Mammary microvascular endothelial cell (primary cell): ENCODE data around the gene CNNM4. TPM values are rescaled to one million over a fixed set of nuclear protein-coding genes. Genes with fewer than 3 reads are reported as not detected.

ENCODE experiments used
- total RNA-seq: library from RNA; depleted of rRNA; stranded (reverse); fragments of >200 nt; gene quantifications from 2 replicates; pipeline ENCODE4 v1.2.3, GENCODE V29; 2015

CNNM4 gene
- total RNA-seq: 2.9 and 3.5 TPM in 2 replicates

GRCh38 chr2:96760036-96760985, at the start of gene CNNM4:
Gene CNNM4 (plus strand): TSS chr2:96760902. CDS start chr2:96761000, 98 bp downstream.

DNA sequence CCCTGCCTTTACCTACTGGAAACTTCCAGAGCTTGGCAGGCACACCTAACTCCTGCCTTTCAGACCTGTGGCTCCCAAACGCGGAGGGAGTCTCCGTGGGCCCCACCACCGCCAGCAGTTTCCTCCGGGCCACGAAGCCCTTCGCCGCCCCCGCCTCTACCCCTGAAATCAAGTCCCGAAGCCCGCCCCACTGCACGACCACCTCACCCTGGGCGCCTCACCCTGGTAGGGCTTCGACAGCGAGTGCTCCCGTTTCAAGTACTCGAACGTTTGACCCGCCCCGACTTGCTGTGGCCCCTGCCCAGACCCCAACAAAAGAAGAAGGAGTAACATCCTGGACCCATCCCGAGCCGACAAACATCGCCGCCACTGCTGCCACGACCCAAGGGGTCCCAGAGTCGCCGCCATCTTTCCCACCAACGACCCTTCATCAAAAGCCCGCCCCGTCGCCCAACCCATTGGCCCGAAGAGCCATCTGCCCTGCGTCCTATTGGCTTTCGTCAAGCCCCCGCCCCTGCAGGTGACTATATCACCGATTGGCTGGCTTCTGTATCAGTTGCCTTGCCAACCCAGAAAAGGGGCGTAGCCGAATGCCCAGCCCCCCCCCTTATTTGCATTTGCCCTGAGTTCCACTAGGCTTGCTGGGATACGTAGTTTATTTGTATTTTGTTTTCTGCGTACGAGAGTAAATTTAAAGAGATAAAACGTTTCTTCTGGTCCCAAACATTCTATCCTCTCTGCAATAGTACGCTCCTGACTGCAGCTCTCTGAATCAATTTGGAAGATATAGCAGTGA, 20.9 kb upstream of the CNNM4 start, which contains the start of gene LMAN2L:
Gene LMAN2L, minus strand, starts transcription at position 432 of the 796 bp plus-strand sequence. Its CDS starts 24 bp downstream, at position 408.

GRCh38 chr2:96816127-96816835, 55.6 kb downstream of the CNNM4 start, which contains the start of gene CNNM3:
Gene CNNM3 (plus strand): TSS chr2:96816268. CDS start chr2:96816278, 10 bp downstream.

DNA sequence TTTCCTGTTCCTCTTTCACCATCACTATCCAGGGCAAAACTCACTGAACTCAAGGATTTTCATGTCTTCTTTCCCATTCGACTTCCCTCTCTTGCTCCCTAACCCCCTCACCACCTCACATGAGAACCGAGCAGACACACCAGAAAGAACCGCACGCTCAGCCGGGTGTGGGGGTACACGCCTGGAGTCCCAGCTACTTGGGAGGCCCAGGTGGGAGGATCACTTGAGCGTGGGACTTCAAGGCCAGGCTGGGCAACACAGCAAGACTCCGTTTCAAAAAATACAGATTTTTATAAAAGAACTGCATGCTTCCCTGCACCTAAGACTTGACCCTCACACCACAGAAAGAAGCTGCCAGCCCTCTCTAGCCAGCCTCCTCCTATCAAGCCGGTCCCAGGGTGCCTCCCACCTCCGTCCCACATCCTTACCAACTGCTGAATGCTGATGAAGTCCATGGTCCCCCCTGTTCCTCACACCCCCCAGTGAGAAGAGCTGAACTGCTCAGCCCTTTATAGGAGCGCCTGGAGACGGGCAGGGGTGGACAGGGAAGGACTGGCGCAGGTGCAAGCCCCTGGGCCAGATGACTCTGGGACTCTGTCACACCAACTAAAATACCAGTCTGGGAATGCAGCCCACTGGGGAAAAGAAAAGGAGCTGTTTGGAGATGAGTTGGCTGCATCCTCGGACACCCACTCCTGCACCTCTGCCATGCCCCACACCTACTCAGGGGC, 83.0 kb downstream of the CNNM4 start, which contains the start of gene ANKRD23:
Gene ANKRD23, minus strand, starts transcription at position 484 of the 731 bp plus-strand sequence. Its CDS starts 29 bp downstream, at position 455.

GRCh38 chr2:96857667-96858372, 97.1 kb downstream of the CNNM4 start, which contains the start of gene ANKRD39:
Gene ANKRD39 (minus strand): TSS chr2:96858016. CDS start chr2:96857987, 29 bp downstream.

Other genes with a start within 250 kb of the CNNM4 start
- 11.8 and 14.7 TPM in 2 replicates for gene ARID5A, start 224.2 kb upstream of the CNNM4 start, total RNA-seq
- 18.8 and 23.1 TPM in 2 replicates for gene KANSL3, start 122.6 kb upstream of the CNNM4 start, total RNA-seq
- gene FER1L5, start 118.1 kb upstream of the CNNM4 start, total RNA-seq: not detected in 2 replicates
- gene LMAN2L, start 20.8 kb upstream of the CNNM4 start, total RNA-seq: 16.8 and 19.4 TPM in 2 replicates
- 3.9 and 5.1 TPM in 2 replicates for gene CNNM3, start 55.4 kb downstream of the CNNM4 start, total RNA-seq
- 0.20 TPM in 1 of 2 replicates, not detected in the other for gene ANKRD23, start 83.1 kb downstream of the CNNM4 start, total RNA-seq
- 18.3 and 26.5 TPM in 2 replicates for gene ANKRD39, start 97.1 kb downstream of the CNNM4 start, total RNA-seq
- 2.4 and 6.0 TPM in 2 replicates for gene SEMA4C, start 109.2 kb downstream of the CNNM4 start, total RNA-seq
- gene FAM178B, start 225.7 kb downstream of the CNNM4 start, total RNA-seq: not detected in 2 replicates